Stomach (tissue), 9 donors: ENCODE data around the gene PCDH9. TPM values are rescaled to one million over a fixed set of nuclear protein-coding genes. Genes with fewer than 3 reads are reported as not detected.

Experiments used
- DNase-seq, 2 donors: peaks; one replicate each; pipeline versions ENCODE4 v3.0.0 to v3.0.0-alpha.2; 2013 to 2019
- H3K27ac ChIP-seq, 5 donors: fragments of 200-600 bp in 4 of 5; sonication (generic) in 4 of 5; one replicate each; pipeline ENCODE4 v1.5.1; 2013 to 2019; ENCODE audit warnings: mild to moderate bottlenecking in 1 of 5, moderate library complexity in 1 of 5
- H3K27me3 ChIP-seq, 3 donors: fragments of 200-600 bp; sonication (generic); one replicate each; pipeline ENCODE4 v1.5.1; 2017 to 2019; ENCODE audit warnings: mixed run types in 1 of 3
- H3K36me3 ChIP-seq, 4 donors: fragments of 200-600 bp; sonication (generic); 1 replicate in 3 of 4; 2 replicates in 1 of 4; pipeline ENCODE4 v1.5.1; 2016 to 2019
- H3K4me1 ChIP-seq, 4 donors: fragments of 200-600 bp; sonication (generic); one replicate each; pipeline ENCODE4 v1.5.1; 2016 to 2019
- H3K4me3 ChIP-seq, 4 donors: fragments of 200-600 bp; sonication (generic) in 3 of 4; one replicate each; pipeline ENCODE4 v1.5.1; 2016 to 2019; ENCODE audit warnings: mild to moderate bottlenecking in 1 of 4
- H3K9me3 ChIP-seq, 4 donors: fragments of 200-600 bp; sonication (generic); one replicate each; pipeline ENCODE4 v1.5.1; 2016 to 2019
- EP300 ChIP-seq: sonication (generic); formaldehyde crosslinking; IDR thresholded peaks from one replicate; pipeline ENCODE4 v1.6.1; 2017; ENCODE audit warnings: antibody characterized with exemption
- POLR2A ChIP-seq, 4 donors: fragments of 450-650 bp; IDR thresholded peaks; one replicate each; pipeline ENCODE4 v1.6.1; 2016; ENCODE audit warnings: antibody characterized with exemption in 4 of 4, control low read depth in 2 of 4, mild to moderate bottlenecking in 1 of 4, moderate library complexity in 1 of 4
- POLR2AphosphoS5 ChIP-seq, 3 donors: sonication (generic); formaldehyde crosslinking; IDR thresholded peaks; one replicate each; pipeline ENCODE4 v1.6.1; 2016; ENCODE audit warnings: antibody characterized with exemption in 3 of 3
- WGBS, 5 donors: extraction: QIAGEN DNeasy Blood & Tissue Kit in 3 of 5; methylation state at CpG; one replicate each; pipeline versions ENCODE4 v1.1.5 to v1.1.7; 2013 to 2018; 5-methylcytosine and 5-hydroxymethylcytosine counted together
- intact Hi-C: fragments of 100-400 bp; cut with DNase I; formaldehyde crosslinking; loops from one replicate; pipeline ENCODE4 v1.15.1; 2023; ENCODE audit warnings: low total_unique reads
- polyA plus RNA-seq, 3 donors: library from polyadenylated mRNA; stranded (reverse); fragments of 200-250 nt; gene quantifications; one replicate each; pipeline ENCODE4 v1.2.3, GENCODE V29; 2013
- total RNA-seq, 5 donors: library from RNA; depleted of rRNA; stranded (reverse); fragments of >200 nt; gene quantifications; one replicate each; pipeline versions ENCODE4 v1.1.0 to v1.2.3, GENCODE V29; 2014 to 2016
- TF ChIP-seq, protein P1 (sequence below), 7 experiments: fragments of 450-650 bp in 4 of 7; fragments of 200-600 bp in 3 of 7; sonication (generic) in 3 of 7; IDR thresholded peaks; one replicate each; pipeline ENCODE4 v1.5.1; 2016 to 2019; ENCODE audit warnings: antibody characterized with exemption in 7 of 7, control low read depth in 2 of 7, mild to moderate bottlenecking in 1 of 7
- donor health status: healthy with polysubstance abuse.
- donor health status: Bipolar disorder and iron deficiency.
- donor health status: healthy.

Gene PCDH9
- total and polyA plus RNA-seq, 8 donors, result 0.40 to 36.2 (median 3.7) TPM

GRCh38 chr13:66375756-66376155 is 854.4 kb downstream of the PCDH9 start:
- no peaks in the 10 kb centered on the region for H3K4me1 ChIP-seq
- H3K27ac ChIP-seq, result no peak overlapping the region
- H3K4me3 ChIP-seq, result no peak overlapping the region
- no peaks in the 10 kb centered on the region for H3K9me3 ChIP-seq
- intact Hi-C loops, result no loop called here
- no peaks in the 10 kb centered on the region for H3K27me3 ChIP-seq
- no peaks in the 10 kb centered on the region for H3K36me3 ChIP-seq
- DNase-seq, result no peak
- 58 to 72% (median 70%) methylated on average over 2 of the region's 2 CpGs for WGBS, 5 donors
- TF ChIP-seq POLR2AphosphoS5 (IDR thresholded peaks at IDR 0.05) (no peak), POLR2A (IDR thresholded peaks at IDR 0.05) (no peak), EP300 (no peak)
- TF ChIP-seq, protein P1, sequence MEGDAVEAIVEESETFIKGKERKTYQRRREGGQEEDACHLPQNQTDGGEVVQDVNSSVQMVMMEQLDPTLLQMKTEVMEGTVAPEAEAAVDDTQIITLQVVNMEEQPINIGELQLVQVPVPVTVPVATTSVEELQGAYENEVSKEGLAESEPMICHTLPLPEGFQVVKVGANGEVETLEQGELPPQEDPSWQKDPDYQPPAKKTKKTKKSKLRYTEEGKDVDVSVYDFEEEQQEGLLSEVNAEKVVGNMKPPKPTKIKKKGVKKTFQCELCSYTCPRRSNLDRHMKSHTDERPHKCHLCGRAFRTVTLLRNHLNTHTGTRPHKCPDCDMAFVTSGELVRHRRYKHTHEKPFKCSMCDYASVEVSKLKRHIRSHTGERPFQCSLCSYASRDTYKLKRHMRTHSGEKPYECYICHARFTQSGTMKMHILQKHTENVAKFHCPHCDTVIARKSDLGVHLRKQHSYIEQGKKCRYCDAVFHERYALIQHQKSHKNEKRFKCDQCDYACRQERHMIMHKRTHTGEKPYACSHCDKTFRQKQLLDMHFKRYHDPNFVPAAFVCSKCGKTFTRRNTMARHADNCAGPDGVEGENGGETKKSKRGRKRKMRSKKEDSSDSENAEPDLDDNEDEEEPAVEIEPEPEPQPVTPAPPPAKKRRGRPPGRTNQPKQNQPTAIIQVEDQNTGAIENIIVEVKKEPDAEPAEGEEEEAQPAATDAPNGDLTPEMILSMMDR (IDR thresholded peaks at IDR 0.05), result no peak

- Histone ChIP-seq H3K9me3 (no peaks in the 10 kb centered on the region), H3K36me3 (no peaks in the 10 kb centered on the region), H3K4me3 (no peak overlapping the region), H3K27ac (no peak overlapping the region), H3K27me3 (no peaks in the 10 kb centered on the region), H3K4me1 (no peaks in the 10 kb centered on the region)
- WGBS, 5 donors, result 37 to 85% (median 70%) methylated on average over 1 of the region's 1 CpG
- intact Hi-C loops, result no loop called here
- no peak for DNase-seq
- TF ChIP-seq, protein P1 (IDR thresholded peaks at IDR 0.05), result no peak
- no peak for TF ChIP-seq EP300
- TF ChIP-seq POLR2A (IDR thresholded peaks at IDR 0.05), result no peak
- TF ChIP-seq POLR2AphosphoS5 (IDR thresholded peaks at IDR 0.05), result no peak
Measured at GRCh38 chr13:66369666-66370065, 860.5 kb downstream of the PCDH9 start.

DNA sequence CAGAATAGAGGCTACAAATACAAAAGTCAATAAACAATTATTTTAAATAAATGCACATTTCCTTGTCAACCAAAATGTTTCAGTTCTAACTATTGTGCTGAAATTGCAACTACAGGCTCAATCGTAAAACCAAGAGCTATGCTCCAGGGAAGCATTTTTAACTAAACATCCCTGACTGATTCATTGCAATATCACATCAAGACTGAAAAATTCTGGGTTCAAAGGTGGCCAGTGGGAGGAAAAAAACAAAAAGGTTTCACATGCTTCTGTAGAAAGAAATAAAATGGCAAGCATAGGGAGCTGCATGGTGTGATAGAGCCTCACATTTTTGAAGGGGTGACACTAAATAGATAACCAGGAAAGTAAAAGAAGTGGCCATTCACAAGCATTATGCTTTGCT is 862.8 kb downstream of the PCDH9 start:
- no peak for DNase-seq
- Histone ChIP-seq H3K36me3 (no peaks in the 10 kb centered on the region), H3K4me1 (no peaks in the 10 kb centered on the region), H3K9me3 (no peaks in the 10 kb centered on the region), H3K27me3 (no peaks in the 10 kb centered on the region), H3K4me3 (no peak overlapping the region), H3K27ac (no peak overlapping the region)
- TF ChIP-seq POLR2AphosphoS5 (IDR thresholded peaks at IDR 0.05) (no peak), EP300 (no peak), POLR2A (IDR thresholded peaks at IDR 0.05) (no peak)
- TF ChIP-seq, protein P1 (IDR thresholded peaks at IDR 0.05), result no peak
- intact Hi-C loops, result no loop called here
- 81 to 93% (median 87%) methylated on average over 1 of the region's 1 CpG for WGBS, 5 donors

DNA sequence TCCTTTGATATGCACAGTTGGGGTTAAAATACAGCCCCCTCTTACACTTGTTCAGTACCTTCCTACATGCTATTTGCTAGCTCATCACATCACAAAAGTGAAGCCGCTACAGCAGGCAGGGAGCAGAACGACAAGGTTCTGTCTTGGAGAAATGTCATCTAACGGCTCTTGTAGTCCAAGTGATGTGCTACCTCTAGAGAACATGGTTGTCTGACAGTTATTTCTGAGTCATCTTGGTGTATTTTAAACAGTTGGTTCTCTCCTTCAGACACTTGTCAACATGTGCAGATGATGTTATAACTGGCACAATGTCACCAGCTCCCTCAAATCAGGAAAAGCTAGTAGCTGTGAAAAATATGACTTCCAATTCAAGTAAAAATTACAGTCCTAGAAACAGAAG is 865.0 kb downstream of the PCDH9 start:
- H3K27me3 ChIP-seq, result no peaks in the 10 kb centered on the region
- H3K9me3 ChIP-seq, result no peaks in the 10 kb centered on the region
- TF ChIP-seq POLR2A (IDR thresholded peaks at IDR 0.05), result no peak
- no peak for TF ChIP-seq EP300
- no peak for TF ChIP-seq POLR2AphosphoS5 (IDR thresholded peaks at IDR 0.05)
- TF ChIP-seq, protein P1 (IDR thresholded peaks at IDR 0.05), result no peak
- no peak overlapping the region for H3K27ac ChIP-seq
- no peaks in the 10 kb centered on the region for H3K4me1 ChIP-seq
- H3K36me3 ChIP-seq, result no peaks in the 10 kb centered on the region
- intact Hi-C loops, result no loop called here
- WGBS, 5 donors, result 90 to 98% (median 94%) methylated on average over 3 of the region's 3 CpGs
- H3K4me3 ChIP-seq, result no peak overlapping the region
- no peak for DNase-seq
